Neural cell (in vitro differentiated cells): ENCODE data around the gene NECTIN1. TPM values are rescaled to one million over a fixed set of nuclear protein-coding genes. Genes with fewer than 3 reads are reported as not detected.

Experiments used
- H2AFZ ChIP-seq: fragments of 200-600, 300-800 bp; sonication (generic), shearing (Covaris generic); 2 replicates; pipeline ENCODE4 v1.6.0; 2014; ENCODE audit warnings: low read depth, mild to moderate bottlenecking, antibody characterized with exemption, low read length, moderate library complexity
- H3F3A ChIP-seq: fragments of 200-600 bp; shearing (Covaris generic); 2 replicates; pipeline ENCODE4 v1.6.1; 2016; ENCODE audit warnings: mild to moderate bottlenecking, moderate library complexity, mixed read lengths, antibody characterized with exemption, low read length; ENCODE audit not compliant: insufficient read depth, poor library complexity, severe bottlenecking
- H3K27ac ChIP-seq: fragments of 200-600, 300-800 bp; sonication (generic), shearing (Covaris generic); 2 replicates; pipeline ENCODE4 v1.5.1; 2014; ENCODE audit warnings: mild to moderate bottlenecking, low read length, moderate library complexity
- H3K27me3 ChIP-seq: fragments of 300-800, 200-600 bp; sonication (generic), shearing (Covaris generic); 2 replicates; pipeline ENCODE4 v1.6.0; 2014; ENCODE audit warnings: mild to moderate bottlenecking, low read depth, low read length, moderate library complexity; ENCODE audit not compliant: insufficient read depth
- H3K36me3 ChIP-seq: fragments of 300-800, 200-600 bp; sonication (generic), shearing (Covaris generic); 2 replicates; pipeline ENCODE4 v1.5.1; 2014; ENCODE audit warnings: mild to moderate bottlenecking, antibody characterized with exemption, low read length, moderate library complexity; ENCODE audit not compliant: insufficient read depth
- H3K4me2 ChIP-seq: fragments of 300-800, 200-600 bp; sonication (generic), shearing (Covaris generic); 2 replicates; pipeline ENCODE4 v1.6.0; 2014; ENCODE audit warnings: mild to moderate bottlenecking, low read length
- H3K4me3 ChIP-seq: fragments of 300-800, 200-600 bp; sonication (generic), shearing (Covaris generic); 2 replicates; pipeline ENCODE4 v1.5.1; 2014; ENCODE audit warnings: mild to moderate bottlenecking, low read length, moderate library complexity
- H3K79me2 ChIP-seq: fragments of 200-600 bp; shearing (Covaris generic); replicated peaks from 2 replicates; pipeline ENCODE4 v1.6.0; 2014; ENCODE audit warnings: mild to moderate bottlenecking, low read length, moderate library complexity; ENCODE audit not compliant: insufficient read depth
- H3K9ac ChIP-seq: fragments of 300-800, 200-600 bp; sonication (generic), shearing (Covaris generic); 2 replicates; pipeline ENCODE4 v1.6.1; 2016; ENCODE audit warnings: mild to moderate bottlenecking, low read length, mixed read lengths
- H3K9me2 ChIP-seq: fragments of 200-600 bp; shearing (Covaris generic); 2 replicates; pipeline ENCODE4 v1.6.1; 2016; ENCODE audit warnings: mild to moderate bottlenecking, low read length, mixed read lengths; ENCODE audit not compliant: insufficient read depth
- H3K9me3 ChIP-seq: fragments of 200-600, 300-800 bp; sonication (generic), shearing (Covaris generic); 2 replicates; pipeline ENCODE4 v1.6.1; 2016; ENCODE audit warnings: mild to moderate bottlenecking, mixed run types, low read length, moderate library complexity, mixed read lengths
- H4K20me1 ChIP-seq: fragments of 200-600 bp; shearing (Covaris generic); 2 replicates; pipeline ENCODE4 v1.6.1; 2016; ENCODE audit warnings: mild to moderate bottlenecking, mixed run types; ENCODE audit not compliant: insufficient read depth
- CTCF ChIP-seq: fragments of 450-650 bp; IDR thresholded peaks from 2 replicates; pipeline ENCODE4 v1.5.1; 2014; ENCODE audit warnings: antibody characterized with exemption, mild to moderate bottlenecking, moderate library complexity; ENCODE audit not compliant: poor library complexity, severe bottlenecking
- EP300 ChIP-seq: fragments of 450-650 bp; conservative IDR thresholded peaks from 2 replicates; pipeline ENCODE4 v1.6.1; 2014; ENCODE audit warnings: antibody characterized with exemption, mild to moderate bottlenecking, moderate library complexity; ENCODE audit not compliant: poor library complexity, severe bottlenecking
- EZH2 ChIP-seq: fragments of 200-600, 300-800 bp; shearing (Covaris generic), sonication (generic); IDR thresholded peaks from 2 replicates; pipeline ENCODE4 v1.6.1; 2014; ENCODE audit warnings: antibody characterized with exemption, low read length, borderline replicate concordance, mild to moderate bottlenecking; ENCODE audit not compliant: insufficient read depth, poor library complexity, severe bottlenecking
- MXI1 ChIP-seq: fragments of 450-650 bp; conservative IDR thresholded peaks from 2 replicates; pipeline ENCODE4 v1.6.1; 2014; ENCODE audit warnings: antibody characterized with exemption, mild to moderate bottlenecking; ENCODE audit not compliant: poor library complexity, severe bottlenecking
- POLR2AphosphoS5 ChIP-seq: IDR thresholded peaks from 2 replicates; pipeline ENCODE4 v1.6.1; 2012
- RAD21 ChIP-seq: fragments of 450-650 bp; conservative IDR thresholded peaks from 2 replicates; pipeline ENCODE4 v1.6.1; 2014; ENCODE audit warnings: antibody characterized with exemption, mild to moderate bottlenecking, moderate library complexity
- REST ChIP-seq: IDR thresholded peaks from 2 replicates; pipeline ENCODE4 v1.6.1; 2012; ENCODE audit warnings: borderline replicate concordance
- SMC3 ChIP-seq: fragments of 450-650 bp; conservative IDR thresholded peaks from 2 replicates; pipeline ENCODE4 v1.6.1; 2014; ENCODE audit warnings: antibody characterized with exemption, mild to moderate bottlenecking, moderate library complexity; ENCODE audit not compliant: poor library complexity
- TAF1 ChIP-seq: IDR thresholded peaks from 2 replicates; pipeline ENCODE4 v1.6.1; 2012; ENCODE audit warnings: low read depth
- polyA plus RNA-seq: library from polyadenylated mRNA; depleted of rRNA; stranded (reverse); fragments of >200 nt; gene quantifications from 2 replicates; pipeline ENCODE4 v1.2.3, GENCODE V29; 2014
- small RNA-seq, 3 experiments: library from RNA; depleted of rRNA; stranded (forward); fragments of <200 nt; gene quantifications; one replicate each; pipeline ENCODE3, GENCODE V24; 2012

NECTIN1 gene
- polyA plus RNA-seq, 1 donor from 2014 or later: 5.6 TPM

GRCh38 chr11:119590651-119591351 is 138.2 kb downstream of the NECTIN1 start:
- Histone ChIP-seq H4K20me1 (no peaks in the 10 kb centered on the region), H3K4me2 (no peak overlapping the region), H3K9me3 (no peaks in the 10 kb centered on the region), H3K27me3 (no peaks in the 10 kb centered on the region), H3K27ac (peak overlapping the region; percentile 57), H3K9ac (no peak overlapping the region), H3K4me3 (no peak overlapping the region), H3F3A (no peaks in the 10 kb centered on the region), H3K9me2 (no peaks in the 10 kb centered on the region), H2AFZ (no peak overlapping the region), H3K36me3 (no peaks in the 10 kb centered on the region), H3K79me2 (no peaks in the 10 kb centered on the region)
- no peak for TF ChIP-seq CTCF
- TF ChIP-seq POLR2AphosphoS5: no peak

DNA sequence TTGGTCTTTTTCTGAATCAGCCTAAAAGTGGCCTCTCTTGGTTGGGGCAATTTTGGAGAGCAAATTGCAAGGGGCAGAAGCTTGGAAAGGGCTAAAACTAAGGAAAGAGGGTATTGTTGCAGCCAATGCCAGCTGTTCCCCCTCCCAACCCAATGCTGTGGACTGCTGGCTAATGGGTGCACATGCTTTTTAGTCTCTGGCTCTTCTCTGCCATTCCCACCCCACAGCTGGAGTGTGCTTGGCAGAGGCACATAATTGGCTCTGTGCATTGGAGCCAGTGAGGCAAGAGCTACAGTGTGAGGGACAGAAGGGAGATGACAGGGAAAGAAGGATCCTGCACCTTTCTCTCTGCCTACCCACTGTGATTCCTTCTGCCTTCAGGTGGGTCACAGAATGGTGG is 140.0 kb downstream of the NECTIN1 start:
- TF ChIP-seq REST: no peak
- TF ChIP-seq EZH2: no peak
- no peak for TF ChIP-seq CTCF
- TF ChIP-seq MXI1: no peak
- TF ChIP-seq EP300: no peak
- no peak for TF ChIP-seq POLR2AphosphoS5
- no peak for TF ChIP-seq SMC3
- no peak for TF ChIP-seq TAF1
- TF ChIP-seq RAD21: no peak
- Histone ChIP-seq H2AFZ (no peak overlapping the region), H3K36me3 (no peaks in the 10 kb centered on the region), H3K4me3 (no peak overlapping the region), H3K4me2 (no peak overlapping the region), H3K9me3 (no peaks in the 10 kb centered on the region), H3F3A (no peaks in the 10 kb centered on the region), H3K9me2 (no peaks in the 10 kb centered on the region), H3K27ac (no peak overlapping the region), H3K27me3 (no peaks in the 10 kb centered on the region), H4K20me1 (no peaks in the 10 kb centered on the region), H3K79me2 (no peaks in the 10 kb centered on the region), H3K9ac (no peak overlapping the region)

Small RNA genes within 50 kb of the gene (small RNA-seq; reads per million reads assigned to genes)
- gene RNU6-1123P: 0 to 0.65 (median 0) reads per million in 3 experiments
